LNCaP clone FGC (cell line): Measurements from ENCODE around the gene PNMA8C.

ENCODE experiments used
- DNase-seq: peaks from one replicate; pipeline ENCODE4 v3.0.0-alpha.2; 2011; ENCODE audit warnings: low read depth
- H3K4me3 ChIP-seq: 2 replicates; pipeline ENCODE4 v1.5.1; 2011; ENCODE audit warnings: mild to moderate bottlenecking, low read depth, low read length, control low read depth
- CTCF ChIP-seq: IDR thresholded peaks from 2 replicates; pipeline ENCODE4 v1.5.1; 2012; ENCODE audit warnings: mild to moderate bottlenecking; ENCODE audit not compliant: control insufficient read depth, insufficient read depth; ENCODE audit errors: extremely low read depth

Gene PNMA8C

DNA sequence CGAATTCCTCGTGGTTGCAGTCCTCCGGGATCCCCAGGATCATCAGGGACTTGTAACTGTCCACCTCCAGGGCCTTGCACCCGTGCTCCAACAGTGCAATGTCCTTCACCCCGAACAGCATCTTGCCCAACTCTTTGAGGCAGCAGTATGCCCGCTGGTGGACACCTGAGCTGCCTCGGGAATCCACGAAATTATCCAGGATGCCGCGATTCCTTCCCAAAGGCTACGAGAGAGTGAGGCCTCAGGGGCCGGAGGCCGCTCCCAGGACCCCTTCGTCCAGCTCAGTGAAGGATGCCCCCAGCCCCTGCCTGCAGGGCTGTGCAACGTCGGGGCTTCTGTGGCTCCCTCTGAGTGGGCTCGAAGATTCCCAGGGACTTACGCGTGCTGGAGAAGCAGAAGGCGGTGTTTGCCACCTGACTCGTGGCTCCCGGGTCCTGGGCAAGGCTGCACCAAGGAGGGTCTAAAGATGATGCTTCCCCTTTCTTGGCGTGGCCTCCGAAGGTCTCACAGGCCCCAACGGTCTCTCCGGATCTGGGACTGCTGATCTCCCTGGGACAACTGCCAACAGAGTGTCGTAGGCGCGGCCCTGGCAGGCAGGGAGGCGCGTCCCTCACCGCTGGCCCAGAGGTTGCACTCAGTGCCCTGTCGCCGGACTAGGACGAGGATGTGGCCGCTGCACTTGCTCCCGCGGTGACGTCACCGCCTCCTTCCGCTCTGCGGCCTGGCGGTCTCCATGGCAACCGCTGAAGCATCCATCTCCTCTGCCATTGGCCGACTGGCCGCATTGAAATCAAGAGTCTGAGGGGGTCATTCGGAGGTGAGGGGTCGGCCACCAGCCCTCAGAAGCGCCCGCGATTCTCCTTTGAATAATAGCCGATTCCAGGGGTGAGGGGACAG, at the start of gene PNMA8C:
Gene PNMA8C (minus strand): TSS at position 698 of the 897 bp plus-strand sequence. CDS start 577 bp downstream, at position 121.
- TF ChIP-seq CTCF = no peak
- DNase-seq = no peak

DNA sequence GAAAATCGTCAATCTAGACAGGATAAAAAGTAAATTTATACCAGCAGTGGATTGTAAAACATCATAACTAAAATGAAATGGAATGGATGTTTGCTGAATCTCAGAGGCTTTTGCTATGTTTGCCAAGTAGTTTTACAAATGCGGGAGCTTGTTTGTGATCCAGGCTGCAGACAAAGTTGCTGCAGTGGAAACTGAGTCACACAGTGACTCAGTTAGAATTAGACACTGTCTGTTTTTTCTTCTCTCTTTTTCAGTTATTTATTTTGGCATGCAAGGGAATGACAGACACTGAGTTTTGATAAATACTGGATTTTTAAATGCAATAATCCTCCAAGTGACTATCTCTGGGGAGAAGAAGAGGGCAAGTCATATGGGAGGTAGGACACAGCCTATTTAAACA, 47.2 kb upstream of the PNMA8C start:
- no peak for DNase-seq
- no peak for TF ChIP-seq CTCF
- H3K4me3 ChIP-seq = no peak overlapping the region

More for the DNA sequence above, at the start of gene PNMA8C:
- no peak within 1 kb of the TSS for H3K4me3 ChIP-seq

- no peak overlapping the region for H3K4me3 ChIP-seq
- no peak for DNase-seq
- no peak for TF ChIP-seq CTCF
Observed at GRCh38 chr19:46474211-46474610, 45.5 kb upstream of the PNMA8C start.

DNA sequence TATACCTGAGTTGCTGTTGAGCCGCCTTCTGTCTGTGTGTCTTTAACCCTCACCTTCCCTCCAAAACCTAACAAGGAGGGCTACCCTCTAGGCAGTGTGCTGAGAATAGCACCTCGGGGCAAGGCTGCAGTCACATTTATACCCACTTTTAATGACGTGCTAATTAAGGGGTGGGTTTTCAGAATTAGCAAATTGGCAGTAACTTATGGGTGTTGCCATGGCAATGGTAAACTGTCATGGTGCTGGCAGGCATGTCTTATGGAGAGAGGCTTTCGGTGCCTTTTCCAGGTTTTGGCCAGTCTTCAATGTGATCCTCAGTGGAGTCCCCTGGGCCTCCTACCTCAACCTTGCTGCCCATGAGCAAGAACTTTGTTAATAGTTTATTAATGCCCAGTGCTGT, 43.9 kb upstream of the PNMA8C start:
- no peak for TF ChIP-seq CTCF
- H3K4me3 ChIP-seq = no peak overlapping the region
- no peak for DNase-seq

GRCh38 chr19:46471811-46472543, 43.2 kb upstream of the PNMA8C start:
- TF ChIP-seq CTCF = no peak
- no peak for DNase-seq
- H3K4me3 ChIP-seq = no peak overlapping the region

- no peak within 1 kb of the TSS for H3K4me3 ChIP-seq
- DNase-seq = no peak
- no peak for TF ChIP-seq CTCF
Observed at GRCh38 chr19:46471116-46471733, 42.5 kb upstream of the PNMA8C start, which contains the start of gene PNMA8A. PNMA8A (minus strand) TSS chr19:46471563; CDS start chr19:46471035, 528 bp downstream.
